ENCODE results near the gene GPR146.

The GPR146 gene

GRCh38 chr7:1106793-1107421, 62.6 kb downstream of the GPR146 start:
- no peaks in the 10 kb centered on the region for H3K27me3 ChIP-seq (ENCODE audit: insufficient read depth, low read length)
- H3K27ac ChIP-seq (ENCODE audit: low read depth, low read length) = no peak overlapping the region
- no peaks in the 10 kb centered on the region for H3K36me3 ChIP-seq (ENCODE audit: insufficient read depth, low read length)
- no peaks in the 10 kb centered on the region for H3K4me1 ChIP-seq (ENCODE audit: control insufficient read depth, insufficient read depth, low read length, unreplicated experiment)
- H3K79me2 ChIP-seq (ENCODE audit: control insufficient read depth, insufficient read depth, low read length, unreplicated experiment) = no peaks in the 10 kb centered on the region
- no peak overlapping the region for H3K4me3 ChIP-seq (ENCODE audit: low read depth, low read length)
- no peak overlapping the region for H2AFZ ChIP-seq (ENCODE audit: low read length, unreplicated experiment)

DNA sequence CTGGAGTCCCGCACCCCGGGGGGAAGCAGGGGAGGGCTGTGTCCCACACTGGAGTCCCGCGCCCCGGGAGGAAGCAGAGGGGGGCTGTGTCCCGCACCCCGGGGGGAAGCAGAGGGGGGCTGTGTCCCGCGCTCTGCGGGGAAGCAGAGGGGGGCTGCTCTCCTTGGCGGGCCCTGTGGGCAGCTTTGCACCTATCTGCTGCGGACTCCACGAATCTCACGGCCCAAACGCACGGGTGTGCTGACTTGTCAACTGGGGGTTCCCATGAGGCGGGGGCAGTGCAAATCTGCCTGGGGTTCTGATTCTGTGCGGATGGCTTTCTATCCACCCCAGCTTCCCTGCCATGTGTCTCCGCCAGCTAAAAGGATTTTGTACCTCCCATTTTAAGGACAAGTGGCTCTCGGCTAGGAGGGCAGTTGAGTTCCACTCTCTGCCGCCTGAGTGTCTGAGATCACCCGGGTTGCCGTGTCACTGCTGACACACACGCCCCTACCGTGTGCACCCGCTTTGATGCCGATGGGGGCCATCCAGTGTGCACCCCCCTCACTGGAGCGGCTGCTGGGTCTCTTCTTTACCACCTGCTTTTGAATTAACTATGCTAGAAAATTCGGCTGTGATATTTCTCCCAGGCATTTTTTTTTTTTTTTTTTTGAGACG, 64.0 kb downstream of the GPR146 start:
- Histone ChIP-seq H2AFZ (ENCODE audit: low read length, unreplicated experiment) (no peak overlapping the region), H3K79me2 (ENCODE audit: control insufficient read depth, insufficient read depth, low read length, unreplicated experiment) (no peaks in the 10 kb centered on the region), H3K4me3 (ENCODE audit: low read depth, low read length) (no peak overlapping the region), H3K36me3 (ENCODE audit: insufficient read depth, low read length) (no peaks in the 10 kb centered on the region), H3K27me3 (ENCODE audit: insufficient read depth, low read length) (no peaks in the 10 kb centered on the region), H3K4me1 (ENCODE audit: control insufficient read depth, insufficient read depth, low read length, unreplicated experiment) (no peaks in the 10 kb centered on the region), H3K27ac (ENCODE audit: low read depth, low read length) (no peak overlapping the region)

Measured in ACC112 (cell line).